ENCODE results near the gene WASHC4.
A peak's percentile ranks its signal among the peaks of the same experiment; 100 is the strongest.
"Not testable (repeated sequence)": the region's sequence is repeated elsewhere in the genome, so short reads cannot be mapped to it uniquely, and the experiment has no call there.

Gene WASHC4

GRCh38 chr12:105157606-105158005 is 50.1 kb downstream of the WASHC4 start:
- in situ Hi-C loops (cut with MboI; ENCODE audit: low sequenced_read_pairs): no loop called here
- DNase-seq (ENCODE audit: low spot score in 2 of 2): peak; percentile 23 to 90
- Histone ChIP-seq H3K4me1 (peaks cover 33% of the 10 kb centered on the region), H3K4me3 (no peak overlapping the region), H3K27me3 (ENCODE audit: low read depth) (no peaks in the 10 kb centered on the region), H3K36me3 (replicated peaks) (peaks cover 31% of the 10 kb centered on the region), H3K9me3 (no peaks in the 10 kb centered on the region)

GRCh38 chr12:105158876-105159275 is 51.3 kb downstream of the WASHC4 start:
- peaks cover 35% of the 10 kb centered on the region for H3K36me3 ChIP-seq (replicated peaks)
- no peaks in the 10 kb centered on the region for H3K9me3 ChIP-seq
- H3K27me3 ChIP-seq (ENCODE audit: low read depth): no peaks in the 10 kb centered on the region
- H3K4me1 ChIP-seq: peaks cover 33% of the 10 kb centered on the region
- in situ Hi-C loops (cut with MboI; ENCODE audit: low sequenced_read_pairs): no loop called here
- no peak overlapping the region for H3K4me3 ChIP-seq
- DNase-seq (ENCODE audit: low spot score in 2 of 2): no peak

GRCh38 chr12:105162174-105162573 is 54.6 kb downstream of the WASHC4 start:
- no peak for DNase-seq (ENCODE audit: low spot score in 2 of 2)
- peaks cover 58% of the 10 kb centered on the region for H3K36me3 ChIP-seq (replicated peaks)
- in situ Hi-C loops (cut with MboI; ENCODE audit: low sequenced_read_pairs): no loop called here
- H3K4me3 ChIP-seq: no peak overlapping the region
- H3K9me3 ChIP-seq: no peaks in the 10 kb centered on the region
- H3K4me1 ChIP-seq: peaks cover 23% of the 10 kb centered on the region
- H3K27me3 ChIP-seq (ENCODE audit: low read depth): no peaks in the 10 kb centered on the region

- H3K4me3 ChIP-seq: no peak overlapping the region
- H3K9me3 ChIP-seq: no peaks in the 10 kb centered on the region
- in situ Hi-C loops (cut with MboI; ENCODE audit: low sequenced_read_pairs): no loop called here
- no peaks in the 10 kb centered on the region for H3K27me3 ChIP-seq (ENCODE audit: low read depth)
- DNase-seq (ENCODE audit: low spot score in 2 of 2): no peak
- peaks cover 6% of the 10 kb centered on the region for H3K4me1 ChIP-seq
- peaks cover 71% of the 10 kb centered on the region for H3K36me3 ChIP-seq (replicated peaks)
Observed at GRCh38 chr12:105164068-105164467, 56.5 kb downstream of the WASHC4 start.

GRCh38 chr12:105166736-105167135 is 59.2 kb downstream of the WASHC4 start:
- DNase-seq (ENCODE audit: low spot score in 2 of 2): no peak
- in situ Hi-C loops (cut with MboI; ENCODE audit: low sequenced_read_pairs): no loop called here
- H3K36me3 ChIP-seq (replicated peaks): peaks cover 79% of the 10 kb centered on the region
- no peaks in the 10 kb centered on the region for H3K27me3 ChIP-seq (ENCODE audit: low read depth)
- H3K9me3 ChIP-seq: no peaks in the 10 kb centered on the region
- H3K4me3 ChIP-seq: no peak overlapping the region
- H3K4me1 ChIP-seq: no peaks in the 10 kb centered on the region

GRCh38 chr12:105167346-105167745 is 59.8 kb downstream of the WASHC4 start:
- H3K9me3 ChIP-seq: no peaks in the 10 kb centered on the region
- no peaks in the 10 kb centered on the region for H3K27me3 ChIP-seq (ENCODE audit: low read depth)
- H3K4me3 ChIP-seq: no peak overlapping the region
- H3K4me1 ChIP-seq: no peaks in the 10 kb centered on the region
- in situ Hi-C loops (cut with MboI; ENCODE audit: low sequenced_read_pairs): no loop called here
- no peak for DNase-seq (ENCODE audit: low spot score in 2 of 2)
- peaks cover 77% of the 10 kb centered on the region for H3K36me3 ChIP-seq (replicated peaks)

- DNase-seq (ENCODE audit: low spot score in 2 of 2): no peak
- Histone ChIP-seq H3K4me3 (no peak overlapping the region), H3K36me3 (replicated peaks) (peaks cover 76% of the 10 kb centered on the region), H3K9me3 (no peaks in the 10 kb centered on the region), H3K27me3 (ENCODE audit: low read depth) (no peaks in the 10 kb centered on the region), H3K4me1 (peaks cover 4% of the 10 kb centered on the region; the same call in 1 of the 2 replicates)
- in situ Hi-C loops (cut with MboI; ENCODE audit: low sequenced_read_pairs): no loop called here
Observed at GRCh38 chr12:105168006-105168405, 60.5 kb downstream of the WASHC4 start.

- Histone ChIP-seq H3K4me3 (no peak overlapping the region), H3K36me3 (replicated peaks) (peaks cover 60% of the 10 kb centered on the region), H3K4me1 (peaks cover 4% of the 10 kb centered on the region; the same call in 1 of the 2 replicates), H3K27me3 (ENCODE audit: low read depth) (no peaks in the 10 kb centered on the region), H3K9me3 (no peaks in the 10 kb centered on the region)
- no peak for DNase-seq (ENCODE audit: low spot score in 2 of 2)
- in situ Hi-C loops (cut with MboI; ENCODE audit: low sequenced_read_pairs): no loop called here
Observed at GRCh38 chr12:105170139-105170538, 62.6 kb downstream of the WASHC4 start.

GRCh38 chr12:105171691-105172436 is 64.3 kb downstream of the WASHC4 start:
- H3K4me1 ChIP-seq: peaks cover 4% of the 10 kb centered on the region; the same call in 1 of the 2 replicates
- no peak for DNase-seq (ENCODE audit: low spot score in 2 of 2)
- peaks cover 50% of the 10 kb centered on the region for H3K36me3 ChIP-seq (replicated peaks)
- no peaks in the 10 kb centered on the region for H3K9me3 ChIP-seq
- no peak overlapping the region for H3K4me3 ChIP-seq
- no peaks in the 10 kb centered on the region for H3K27me3 ChIP-seq (ENCODE audit: low read depth)
- in situ Hi-C loops (cut with MboI; ENCODE audit: low sequenced_read_pairs): no loop called here

- H3K4me1 ChIP-seq: peaks cover 4% of the 10 kb centered on the region; the same call in 1 of the 2 replicates
- H3K27me3 ChIP-seq (ENCODE audit: low read depth): no peaks in the 10 kb centered on the region
- H3K36me3 ChIP-seq (replicated peaks): peaks cover 27% of the 10 kb centered on the region
- in situ Hi-C loops (cut with MboI; ENCODE audit: low sequenced_read_pairs): loop anchor here (25.0 kb wide), 1 partner anchor 212 kb away; no protein-coding TSS in a partner anchor
- no peak overlapping the region for H3K4me3 ChIP-seq
- no peak for DNase-seq (ENCODE audit: low spot score in 2 of 2)
- H3K9me3 ChIP-seq: no peaks in the 10 kb centered on the region
Observed at GRCh38 chr12:105175397-105175990, 68.0 kb downstream of the WASHC4 start.

- H3K27me3 ChIP-seq (ENCODE audit: low read depth): no peaks in the 10 kb centered on the region
- in situ Hi-C loops (cut with MboI; ENCODE audit: low sequenced_read_pairs): loop anchor here (25.0 kb wide), 1 partner anchor 210 kb away; no protein-coding TSS in a partner anchor
Observed at GRCh38 chr12:105177208-105177607, 69.7 kb downstream of the WASHC4 start.

GRCh38 chr12:105179114-105179513 is 71.6 kb downstream of the WASHC4 start:
- in situ Hi-C loops (cut with MboI; ENCODE audit: low sequenced_read_pairs): loop anchor here (25.0 kb wide), 1 partner anchor 208 kb away; no protein-coding TSS in a partner anchor
- H3K27me3 ChIP-seq (ENCODE audit: low read depth); H3K9me3 ChIP-seq; H3K4me1 ChIP-seq; DNase-seq (ENCODE audit: low spot score in 2 of 2); H3K36me3 ChIP-seq (replicated peaks); H3K4me3 ChIP-seq: not testable (repeated sequence)

More at GRCh38 chr12:105177208-105177607, 69.7 kb downstream of the WASHC4 start:
- Histone ChIP-seq H3K9me3 (no peaks in the 10 kb centered on the region), H3K36me3 (replicated peaks) (peaks cover 17% of the 10 kb centered on the region), H3K4me3 (no peak overlapping the region), H3K4me1 (peaks cover 4% of the 10 kb centered on the region; the same call in 1 of the 2 replicates)
- no peak for DNase-seq (ENCODE audit: low spot score in 2 of 2)

- in situ Hi-C loops (cut with MboI; ENCODE audit: low sequenced_read_pairs): loop anchor here (25.0 kb wide), 1 partner anchor 204 kb away; no protein-coding TSS in a partner anchor
- H3K27me3 ChIP-seq (ENCODE audit: low read depth); DNase-seq (ENCODE audit: low spot score in 2 of 2); H3K4me1 ChIP-seq; H3K9me3 ChIP-seq; H3K4me3 ChIP-seq: not testable (repeated sequence)
- H3K36me3 ChIP-seq (replicated peaks): peaks cover 17% of the 10 kb centered on the region
Observed at GRCh38 chr12:105183406-105183805, 75.9 kb downstream of the WASHC4 start.

GRCh38 chr12:105183976-105184375 is 76.4 kb downstream of the WASHC4 start:
- not testable (repeated sequence) for DNase-seq (ENCODE audit: low spot score in 2 of 2); H3K27me3 ChIP-seq (ENCODE audit: low read depth); H3K9me3 ChIP-seq; H3K4me3 ChIP-seq; H3K4me1 ChIP-seq
- in situ Hi-C loops (cut with MboI; ENCODE audit: low sequenced_read_pairs): loop anchor here (25.0 kb wide), 1 partner anchor 203 kb away; no protein-coding TSS in a partner anchor
- peaks cover 23% of the 10 kb centered on the region for H3K36me3 ChIP-seq (replicated peaks)

All from HAP-1 (cell line).